Measurements from ENCODE around the gene FCN1. TPM values are rescaled to one million over a fixed set of nuclear protein-coding genes. Genes with fewer than 3 reads are reported as not detected.

Gene FCN1
- total RNA-seq, 1 donor from 2014 or later, result not detected

DNA sequence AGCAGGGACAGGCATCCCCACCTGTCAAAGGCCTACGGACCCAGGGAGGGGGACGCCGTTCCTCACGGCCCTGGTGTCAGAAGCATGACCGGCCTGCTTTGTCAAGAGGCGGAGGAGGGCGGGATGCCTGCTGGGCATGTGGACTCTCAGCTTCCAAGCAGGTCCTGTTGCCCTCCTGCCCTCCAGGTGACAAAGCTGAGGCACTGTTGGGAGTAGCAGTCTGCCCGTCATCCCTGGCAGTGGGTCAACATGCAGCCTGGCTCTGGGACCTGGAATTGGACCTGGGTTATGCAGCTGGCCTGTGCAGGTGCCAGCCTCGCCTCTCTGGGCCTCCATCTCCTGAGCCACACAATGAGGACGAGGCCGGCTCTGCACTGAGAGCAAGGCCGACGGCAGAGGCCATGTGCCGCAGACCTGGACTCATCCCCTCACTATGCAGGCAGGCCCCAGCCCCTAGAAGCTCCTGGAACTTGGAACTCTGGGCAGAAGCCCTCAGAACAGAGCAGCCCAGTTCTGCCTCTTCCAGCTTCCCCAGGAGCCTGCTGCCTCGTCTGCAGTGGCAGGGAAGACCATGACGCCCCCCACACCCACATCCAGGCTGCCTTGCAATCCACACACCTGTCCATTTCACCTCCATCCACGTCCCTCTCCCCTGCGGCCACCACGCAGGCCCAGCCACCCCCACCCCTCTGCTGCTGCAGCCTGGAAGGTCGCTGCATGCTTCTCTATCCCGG, 20.8 kb upstream of the FCN1 start:
- DNase-seq (ENCODE audit: low spot score, unreplicated experiment), result no peak
- TF ChIP-seq, protein P1, sequence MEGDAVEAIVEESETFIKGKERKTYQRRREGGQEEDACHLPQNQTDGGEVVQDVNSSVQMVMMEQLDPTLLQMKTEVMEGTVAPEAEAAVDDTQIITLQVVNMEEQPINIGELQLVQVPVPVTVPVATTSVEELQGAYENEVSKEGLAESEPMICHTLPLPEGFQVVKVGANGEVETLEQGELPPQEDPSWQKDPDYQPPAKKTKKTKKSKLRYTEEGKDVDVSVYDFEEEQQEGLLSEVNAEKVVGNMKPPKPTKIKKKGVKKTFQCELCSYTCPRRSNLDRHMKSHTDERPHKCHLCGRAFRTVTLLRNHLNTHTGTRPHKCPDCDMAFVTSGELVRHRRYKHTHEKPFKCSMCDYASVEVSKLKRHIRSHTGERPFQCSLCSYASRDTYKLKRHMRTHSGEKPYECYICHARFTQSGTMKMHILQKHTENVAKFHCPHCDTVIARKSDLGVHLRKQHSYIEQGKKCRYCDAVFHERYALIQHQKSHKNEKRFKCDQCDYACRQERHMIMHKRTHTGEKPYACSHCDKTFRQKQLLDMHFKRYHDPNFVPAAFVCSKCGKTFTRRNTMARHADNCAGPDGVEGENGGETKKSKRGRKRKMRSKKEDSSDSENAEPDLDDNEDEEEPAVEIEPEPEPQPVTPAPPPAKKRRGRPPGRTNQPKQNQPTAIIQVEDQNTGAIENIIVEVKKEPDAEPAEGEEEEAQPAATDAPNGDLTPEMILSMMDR (IDR thresholded peaks at IDR 0.05; ENCODE audit: unreplicated experiment), result no peak
- Mint-ChIP-seq H3K27ac (no peak overlapping the region), H3K9me3 (ENCODE audit: low read depth) (no peaks in the 10 kb centered on the region), H3K27me3 (peaks cover 27% of the 10 kb centered on the region), H3K36me3 (ENCODE audit: insufficient read depth) (no peaks in the 10 kb centered on the region), H3K4me1 (ENCODE audit: low read depth) (no peaks in the 10 kb centered on the region), H3K4me3 (ENCODE audit: low read depth) (no peak overlapping the region)

DNA sequence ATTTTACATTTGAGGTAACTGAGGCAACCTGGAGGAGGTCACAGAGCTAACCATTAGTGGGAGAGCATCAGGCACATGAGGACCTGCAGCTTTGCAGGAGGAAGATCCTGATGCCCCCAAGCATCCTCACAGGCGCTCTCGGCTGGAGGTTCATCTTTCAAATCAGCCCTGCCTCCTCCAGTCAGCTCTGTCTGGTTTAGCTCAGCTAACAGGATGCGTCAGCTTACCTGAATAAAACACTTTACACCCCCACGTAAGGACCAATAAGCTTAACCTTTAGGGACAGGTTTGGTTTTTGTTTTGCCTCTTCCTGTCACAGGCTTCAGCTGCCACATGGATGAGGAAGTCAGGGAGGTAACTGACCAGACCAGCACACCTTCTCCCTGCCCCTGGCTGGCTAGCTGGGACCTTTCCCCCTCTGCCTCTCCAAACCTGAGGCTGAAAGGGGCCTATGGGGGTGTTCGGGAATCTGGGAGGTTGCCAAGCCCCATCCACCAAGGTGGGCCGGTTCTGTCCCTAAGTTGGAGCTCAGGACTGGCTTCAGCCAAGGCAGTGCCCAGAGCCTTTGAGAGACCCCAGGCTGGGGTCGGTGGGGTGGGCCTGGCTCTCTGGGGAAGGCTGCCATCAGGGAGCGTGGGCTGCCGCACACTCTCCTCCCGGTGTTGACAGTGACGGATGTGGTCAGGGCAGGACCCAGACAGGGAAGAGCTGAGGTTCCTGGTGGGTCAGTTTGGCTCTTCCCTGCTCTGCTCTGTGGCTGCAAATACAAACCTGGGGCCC, 20.0 kb upstream of the FCN1 start:
- TF ChIP-seq, protein P1 (IDR thresholded peaks at IDR 0.05; ENCODE audit: unreplicated experiment), result no peak
- Mint-ChIP-seq H3K36me3 (ENCODE audit: insufficient read depth) (no peaks in the 10 kb centered on the region), H3K4me1 (ENCODE audit: low read depth) (no peaks in the 10 kb centered on the region), H3K27me3 (peaks cover 20% of the 10 kb centered on the region), H3K4me3 (ENCODE audit: low read depth) (no peak overlapping the region), H3K9me3 (ENCODE audit: low read depth) (no peaks in the 10 kb centered on the region), H3K27ac (no peak overlapping the region)
- no peak for DNase-seq (ENCODE audit: low spot score, unreplicated experiment)

DNA sequence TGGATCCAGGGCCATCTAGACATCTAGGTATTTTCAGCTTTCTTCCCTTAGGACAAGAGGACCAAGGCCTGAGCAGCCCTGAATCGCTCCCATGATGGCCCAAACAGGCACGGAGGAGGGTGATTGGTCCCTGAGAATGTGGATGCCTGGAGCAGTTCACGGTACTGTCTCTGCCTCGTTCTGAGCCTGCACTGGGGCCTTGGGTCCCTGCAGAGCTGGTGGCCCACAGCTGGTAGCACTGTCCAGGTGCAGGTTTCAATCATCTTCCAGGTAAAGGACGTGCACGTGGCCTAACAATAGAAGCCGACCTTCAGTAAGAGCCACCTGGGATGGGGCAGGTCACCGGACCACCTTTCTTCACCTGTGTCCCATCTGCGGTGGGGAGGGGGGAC, 19.4 kb upstream of the FCN1 start:
- no peak overlapping the region for H3K4me3 Mint-ChIP-seq (ENCODE audit: low read depth)
- peaks cover 16% of the 10 kb centered on the region for H3K27me3 Mint-ChIP-seq
- H3K4me1 Mint-ChIP-seq (ENCODE audit: low read depth), result no peaks in the 10 kb centered on the region
- TF ChIP-seq, protein P1 (IDR thresholded peaks at IDR 0.05; ENCODE audit: unreplicated experiment), result no peak
- no peak overlapping the region for H3K27ac Mint-ChIP-seq
- no peaks in the 10 kb centered on the region for H3K9me3 Mint-ChIP-seq (ENCODE audit: low read depth)
- no peak for DNase-seq (ENCODE audit: low spot score, unreplicated experiment)
- no peaks in the 10 kb centered on the region for H3K36me3 Mint-ChIP-seq (ENCODE audit: insufficient read depth)

DNA sequence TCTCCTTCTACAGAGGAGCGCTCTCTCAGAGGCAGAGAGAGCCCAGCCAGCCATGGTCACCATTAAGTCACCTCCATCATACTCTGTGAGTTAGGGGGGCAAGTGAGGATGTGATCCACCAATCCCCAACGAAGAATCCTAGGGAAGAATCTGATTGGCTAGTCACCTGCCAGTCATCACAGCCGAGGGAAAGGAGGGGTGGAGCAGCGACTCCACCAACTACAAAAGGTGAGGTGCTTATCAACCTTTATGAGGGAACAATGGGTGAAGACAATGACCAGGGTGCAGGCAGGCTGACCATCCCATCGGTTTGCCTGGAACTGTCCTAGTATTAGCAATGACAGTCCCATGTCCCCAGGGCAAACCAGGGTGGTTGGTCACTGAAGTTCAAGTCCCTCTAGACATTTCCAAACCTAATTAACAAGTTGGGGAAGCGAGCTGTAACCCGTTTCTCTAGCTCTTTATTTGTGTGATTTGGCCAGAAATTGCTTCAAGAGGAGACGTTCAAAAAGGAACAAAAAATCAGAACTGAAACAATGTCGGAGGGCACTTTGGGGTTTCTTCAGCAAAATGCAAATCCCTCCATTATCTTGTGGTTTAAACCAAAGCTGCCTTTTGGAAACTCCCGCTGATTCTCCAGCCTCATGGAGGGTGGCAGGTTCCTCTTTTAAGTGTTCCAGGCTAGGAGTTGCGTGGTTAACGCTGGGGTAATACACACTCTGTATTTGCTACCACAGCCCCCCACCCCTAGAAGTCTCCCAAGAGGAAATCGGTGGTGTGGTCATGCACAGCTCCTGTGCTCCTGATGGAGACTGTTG, 18.8 kb upstream of the FCN1 start:
- H3K36me3 Mint-ChIP-seq (ENCODE audit: insufficient read depth), result no peaks in the 10 kb centered on the region
- no peak for DNase-seq (ENCODE audit: low spot score, unreplicated experiment)
- no peaks in the 10 kb centered on the region for H3K9me3 Mint-ChIP-seq (ENCODE audit: low read depth)
- TF ChIP-seq, protein P1 (IDR thresholded peaks at IDR 0.05; ENCODE audit: unreplicated experiment), result no peak
- peaks cover 15% of the 10 kb centered on the region for H3K27me3 Mint-ChIP-seq
- H3K27ac Mint-ChIP-seq, result no peak overlapping the region
- no peak overlapping the region for H3K4me3 Mint-ChIP-seq (ENCODE audit: low read depth)
- peaks cover 1% of the 10 kb centered on the region for H3K4me1 Mint-ChIP-seq (ENCODE audit: low read depth)
